K562 (cell line): Measurements from ENCODE around the gene GRIN1. TPM values are rescaled to one million over a fixed set of nuclear protein-coding genes. Genes with fewer than 3 reads are reported as not detected.
A peak's percentile ranks its signal among the peaks of the same experiment; 100 is the strongest.

Source experiments
- ASH1L ChIP-seq: fragments of 450-650 bp; IDR thresholded peaks from 2 replicates; pipeline ENCODE4 v1.6.1; 2018; ENCODE audit warnings: borderline replicate concordance, mild to moderate bottlenecking, low read depth; ENCODE audit not compliant: partially characterized antibody
- E2F8 ChIP-seq: fragments of 450-650 bp; IDR thresholded peaks from 2 replicates; pipeline ENCODE4 v1.7.1; 2018; ENCODE audit warnings: mild to moderate bottlenecking, low read depth; ENCODE audit not compliant: partially characterized antibody
- FOXK2 ChIP-seq, 2 experiments: fragments of 450-650 bp; IDR thresholded peaks in 1 of 2; conservative IDR thresholded peaks in 1 of 2; 2 replicates each; pipeline ENCODE4 v1.6.1; 2016; ENCODE audit warnings: low read depth in 2 of 2, mild to moderate bottlenecking in 1 of 2
- FOXM1 ChIP-seq, 2 experiments: fragments of 450-650 bp in 1 of 2; sonication (generic) in 1 of 2; formaldehyde crosslinking in 1 of 2; IDR thresholded peaks; 2 replicates each; pipeline versions ENCODE4 v1.6.1 to v1.9.0; 2017 to 2022; ENCODE audit warnings: low read depth in 2 of 2, mild to moderate bottlenecking in 2 of 2, missing genetic modification reagents in 1 of 2, moderate library complexity in 1 of 2
- FOXP1 ChIP-seq: sonication (generic); formaldehyde crosslinking; IDR thresholded peaks from 2 replicates; pipeline ENCODE4 v1.8.0; 2022; ENCODE audit warnings: mild to moderate bottlenecking, missing genetic modification reagents
- HNRNPH1 ChIP-seq: fragments of 200-400 bp; formaldehyde crosslinking; optimal IDR thresholded peaks from 2 replicates; pipeline ENCODE3; 2017; ENCODE audit warnings: low read depth, mild to moderate bottlenecking, low read length, moderate library complexity
- JUN ChIP-seq, 2 experiments: sonication (generic) in 1 of 2; formaldehyde crosslinking in 1 of 2; IDR thresholded peaks; 2 replicates each; pipeline versions ENCODE4 v1.6.1 to v1.8.0; 2012 to 2022; ENCODE audit warnings: borderline replicate concordance in 2 of 2, mild to moderate bottlenecking in 2 of 2, improper control_type of control experiment in 1 of 2, low read depth in 1 of 2, low read length in 1 of 2, missing genetic modification reagents in 1 of 2
- KDM1A ChIP-seq, 2 experiments: fragments of 450-650 bp; IDR thresholded peaks; 2 replicates each; pipeline ENCODE4 v1.6.1; 2016; ENCODE audit warnings: mild to moderate bottlenecking in 2 of 2
- MXD1 ChIP-seq: fragments of 250-450 bp; sonication (Bioruptor Pico); IDR thresholded peaks from 2 replicates; pipeline ENCODE4 v1.8.0; 2021; ENCODE audit warnings: borderline replicate concordance, mild to moderate bottlenecking, moderate library complexity; ENCODE audit not compliant: poor library complexity, severe bottlenecking
- NCOA2 ChIP-seq, 2 experiments: fragments of 450-650 bp; IDR thresholded peaks; 2 replicates each; pipeline ENCODE4 v1.6.1; 2018; ENCODE audit warnings: mild to moderate bottlenecking in 2 of 2, moderate library complexity in 1 of 2; ENCODE audit not compliant: partially characterized antibody in 2 of 2
- OTX1 ChIP-seq: fragments of 450-650 bp; formaldehyde crosslinking; IDR thresholded peaks from 2 replicates; pipeline ENCODE4 v1.4.0; 2022; ENCODE audit warnings: mild to moderate bottlenecking
- SAFB ChIP-seq: fragments of 200-400 bp; formaldehyde crosslinking; IDR thresholded peaks from 2 replicates; pipeline ENCODE4 v1.6.1; 2017; ENCODE audit warnings: low read depth, low read length, borderline replicate concordance
- SNRNP70 ChIP-seq: fragments of 200-400 bp; formaldehyde crosslinking; optimal IDR thresholded peaks from 2 replicates; pipeline ENCODE3; 2017; ENCODE audit warnings: low read depth, low read length
- TFE3 ChIP-seq: fragments of 450-650 bp; formaldehyde crosslinking; IDR thresholded peaks from 2 replicates; pipeline ENCODE4 v1.4.0; 2020; ENCODE audit warnings: mild to moderate bottlenecking, mixed read lengths
- ZNF174 ChIP-seq: fragments of 250-450 bp; sonication (Bioruptor Pico); IDR thresholded peaks from 2 replicates; pipeline ENCODE4 v1.4.0; 2020; ENCODE audit warnings: mild to moderate bottlenecking
- ZNF316 ChIP-seq: fragments of 450-650 bp; IDR thresholded peaks from 2 replicates; pipeline ENCODE4 v1.6.1; 2016
- ZNF511 ChIP-seq: sonication (generic); formaldehyde crosslinking; IDR thresholded peaks from 2 replicates; pipeline ENCODE4 v1.8.0; 2022; ENCODE audit warnings: mild to moderate bottlenecking, missing genetic modification reagents
- polyA plus RNA-seq, 8 experiments: library from polyadenylated mRNA; depleted of rRNA in 4 of 8; stranded (reverse) in 5 of 8; unstranded in 3 of 8; fragments of >200 nt; fragmentation: Nextera tagmentation in 2 of 8; fragmentation: Illumina TruSeq in 1 of 8; extraction: Ambion mirVana in 2 of 8; extraction: Trizol in 1 of 8; gene quantifications; 2 replicates each; pipeline versions ENCODE4 v1.2.1 to v1.2.3, GENCODE V29; 2011 to 2014; ENCODE audit warnings: inconsistent platforms in 1 of 8, missing spikeins in 1 of 8
- total RNA-seq, 7 experiments: library from RNA; depleted of rRNA in 6 of 7; stranded (reverse); fragments of >200 nt in 6 of 7; fragmentation: Illumina TruSeq in 2 of 7; extraction: Trizol in 2 of 7; gene quantifications; 2 replicates each; pipeline versions ENCODE4 v1.2.1 to v1.2.3, GENCODE V29; 2011 to 2021; ENCODE audit warnings: low replicate concordance in 1 of 7

GRIN1 gene
- total and polyA plus RNA-seq, 9 of the 15 experiments (the other 6 are each of a cell fraction or from before 2014, with no cell fraction given) = 0.03 to 0.35 (median 0.16) TPM; not detected in 6

- TF ChIP-seq E2F8 = no peak
- TF ChIP-seq TFE3 (CRISPR knock-in tag) = no peak
- no peak for TF ChIP-seq ZNF174 (CRISPR knock-in tag)
- TF ChIP-seq SAFB = peak; percentile 43; the same call in 1 of the 2 replicates
- no peak for TF ChIP-seq NCOA2 (IDR thresholded peaks at IDR 0.05; ENCODE audit: partially characterized antibody in 2 of 2)
- peak; percentile 67 for TF ChIP-seq MXD1 (CRISPR knock-in tag)
- no peak for TF ChIP-seq FOXK2 (conservative IDR thresholded peaks at IDR 0.05 in 1 of 2, IDR thresholded peaks at IDR 0.05 in 1 of 2; ENCODE audit: low read depth in 2 of 2)
- TF ChIP-seq ASH1L = no peak
- TF ChIP-seq FOXM1 (IDR thresholded peaks at IDR 0.05; ENCODE audit: low read depth) = no peak
- TF ChIP-seq FOXM1 (CRISPR knock-in tag; IDR thresholded peaks at IDR 0.05; ENCODE audit: low read depth) = 0 out of 2 replicates have a peak, but pooled peaks have one; percentile 48
- no peak for TF ChIP-seq HNRNPH1
- TF ChIP-seq ZNF316 = no peak
- no peak for TF ChIP-seq JUN (IDR thresholded peaks at IDR 0.05; ENCODE audit: borderline replicate concordance, low read depth, low read length)
- no peak for TF ChIP-seq JUN (CRISPR knock-in tag; IDR thresholded peaks at IDR 0.05; ENCODE audit: borderline replicate concordance)
- TF ChIP-seq ZNF511 (CRISPR knock-in tag) = peak; percentile 89; the same call in 1 of the 2 replicates
- TF ChIP-seq SNRNP70 = no peak
- peak; percentile 78 for TF ChIP-seq FOXP1 (CRISPR knock-in tag)
- TF ChIP-seq OTX1 (CRISPR knock-in tag) = no peak
- TF ChIP-seq KDM1A (IDR thresholded peaks at IDR 0.05) = no peak
Measured at GRCh38 chr9:137138722-137139467, at the start of gene GRIN1 (continued).
